CD14-positive monocyte (primary cell): Measurements from ENCODE around the gene C17orf50. TPM values are rescaled to one million over a fixed set of nuclear protein-coding genes. Genes with fewer than 3 reads are reported as not detected.
A peak's percentile ranks its signal among the peaks of the same experiment; 100 is the strongest.

Experiments
- DNase-seq, 3 donors: peaks; one replicate each; pipeline ENCODE4 v3.0.0-alpha.2; 2011 to 2022
- H2AFZ ChIP-seq: 2 replicates; pipeline ENCODE4 v1.6.0; 2012; ENCODE audit warnings: mild to moderate bottlenecking, low read depth, low read length, inconsistent platforms; ENCODE audit not compliant: insufficient read depth, poor library complexity, severe bottlenecking
- H3K27ac ChIP-seq, 2 donors: 1 replicate in 1 of 2; 2 replicates in 1 of 2; pipeline ENCODE4 v1.5.1; 2012 to 2013; ENCODE audit warnings: low read length in 2 of 2, control low read depth in 1 of 2, inconsistent platforms in 1 of 2, low read depth in 1 of 2, mild to moderate bottlenecking in 1 of 2
- H3K27me3 ChIP-seq, 2 donors: one replicate each; pipeline versions ENCODE4 v1.6.0 to v1.6.1; 2011 to 2013; ENCODE audit warnings: low read length in 2 of 2; ENCODE audit not compliant: control insufficient read depth in 2 of 2, insufficient read depth in 2 of 2
- H3K36me3 ChIP-seq, 2 donors: replicated peaks in 1 of 2; 1 replicate in 1 of 2; 2 replicates in 1 of 2; pipeline versions ENCODE4 v1.5.1 to v1.6.1; 2012 to 2013; ENCODE audit warnings: low read length in 2 of 2, control low read depth in 1 of 2, inconsistent platforms in 1 of 2, mild to moderate bottlenecking in 1 of 2; ENCODE audit not compliant: insufficient read depth in 2 of 2, control insufficient read depth in 1 of 2
- H3K4me1 ChIP-seq, 2 donors: 1 replicate in 1 of 2; 2 replicates in 1 of 2; pipeline versions ENCODE4 v1.5.1 to v1.6.1; 2012 to 2013; ENCODE audit warnings: low read length in 2 of 2, control low read depth in 1 of 2, inconsistent platforms in 1 of 2, mild to moderate bottlenecking in 1 of 2, moderate library complexity in 1 of 2; ENCODE audit not compliant: insufficient read depth in 2 of 2, control insufficient read depth in 1 of 2
- H3K4me2 ChIP-seq: replicated peaks from 2 replicates; pipeline ENCODE3; 2012; ENCODE audit warnings: low read length, moderate library complexity, mild to moderate bottlenecking; ENCODE audit not compliant: poor library complexity, severe bottlenecking; ENCODE audit errors: extremely low read depth
- H3K4me3 ChIP-seq, 3 experiments: fragments of 200-600 bp in 1 of 3; sonication (generic) in 1 of 3; replicated peaks in 1 of 3; 1 replicate in 2 of 3; 2 replicates in 1 of 3; pipeline ENCODE4 v1.5.1; 2011 to 2013; ENCODE audit warnings: low read length in 3 of 3, mild to moderate bottlenecking in 3 of 3, control low read depth in 2 of 3, low read depth in 2 of 3, inconsistent platforms in 1 of 3, moderate library complexity in 1 of 3
- H3K79me2 ChIP-seq: 2 replicates; pipeline ENCODE4 v1.6.0; 2012; ENCODE audit warnings: mild to moderate bottlenecking, control low read depth, inconsistent platforms, low read length, moderate library complexity; ENCODE audit not compliant: insufficient read depth
- H3K9ac ChIP-seq: 2 replicates; pipeline ENCODE4 v1.6.0; 2017; ENCODE audit warnings: low read length, mild to moderate bottlenecking; ENCODE audit not compliant: insufficient read depth, poor library complexity, severe bottlenecking
- H3K9me3 ChIP-seq, 2 donors: replicated peaks in 1 of 2; 1 replicate in 1 of 2; 2 replicates in 1 of 2; pipeline versions ENCODE4 v1.5.1 to v1.6.1; 2012 to 2013; ENCODE audit warnings: low read length in 2 of 2, control low read depth in 1 of 2; ENCODE audit not compliant: control insufficient read depth in 1 of 2, insufficient read depth in 1 of 2
- H4K20me1 ChIP-seq: 2 replicates; pipeline ENCODE4 v1.6.0; 2012; ENCODE audit warnings: mild to moderate bottlenecking, low read length, control low read depth, moderate library complexity; ENCODE audit not compliant: insufficient read depth
- H3K27ac Mint-ChIP-seq, 7 donors: one replicate each; pipeline ENCODE4 v1.8.0; 2020; ENCODE audit warnings: mild to moderate bottlenecking in 7 of 7, mixed read lengths in 7 of 7, moderate library complexity in 6 of 7, inconsistent platforms in 2 of 7
- H3K27me3 Mint-ChIP-seq, 3 donors: one replicate each; pipeline ENCODE4 v1.8.0; 2021 to 2022; ENCODE audit warnings: low read depth in 3 of 3, mild to moderate bottlenecking in 3 of 3, mixed read lengths in 3 of 3, moderate library complexity in 3 of 3, inconsistent platforms in 1 of 3
- H3K36me3 Mint-ChIP-seq, 2 donors: one replicate each; pipeline ENCODE4 v1.8.0; 2020; ENCODE audit warnings: mixed read lengths in 2 of 2, inconsistent platforms in 1 of 2, mild to moderate bottlenecking in 1 of 2
- H3K4me1 Mint-ChIP-seq: one replicate; pipeline ENCODE4 v1.8.0; 2020; ENCODE audit warnings: mild to moderate bottlenecking, mixed read lengths
- H3K4me3 Mint-ChIP-seq, 2 donors: one replicate each; pipeline ENCODE4 v1.8.0; 2020; ENCODE audit warnings: mild to moderate bottlenecking in 2 of 2, mixed read lengths in 2 of 2, moderate library complexity in 1 of 2
- H3K9me3 Mint-ChIP-seq, 7 donors: one replicate each; pipeline ENCODE4 v1.8.0; 2020 to 2022; ENCODE audit warnings: mixed read lengths in 7 of 7, mild to moderate bottlenecking in 6 of 7, moderate library complexity in 6 of 7, inconsistent platforms in 2 of 7
- WGBS: methylation state at CpG from one replicate; pipeline ENCODE4 v1.1.5; 2013; ENCODE audit warnings: missing lambda C conversion rate; ENCODE audit not compliant: insufficient coverage; 5-methylcytosine and 5-hydroxymethylcytosine counted together
- intact Hi-C, 2 donors: fragments of 100-400 bp; cut with micrococcal nuclease; formaldehyde crosslinking; loops; one replicate each; pipeline versions ENCODE4 v1.15.0 to v1.15.1; 2023
- polyA plus RNA-seq, 3 donors: library from polyadenylated mRNA; depleted of rRNA in 1 of 3; unstranded in 2 of 3; stranded (reverse) in 1 of 3; fragments of 300-500 nt in 2 of 3; fragments of >200 nt in 1 of 3; fragmentation: Illumina TruSeq in 2 of 3; gene quantifications; 1 replicate in 2 of 3; 2 replicates in 1 of 3; pipeline ENCODE4 v1.2.3, GENCODE V29; 2012 to 2021
- TF ChIP-seq, protein P1 (sequence below): fragments of 200-600 bp; IDR thresholded peaks from one replicate; pipeline ENCODE4 v1.8.0; 2022; ENCODE audit warnings: antibody characterized with exemption, mild to moderate bottlenecking

The C17orf50 gene
- polyA plus RNA-seq, 3 donors = 0.23 TPM; not detected in 2

DNA sequence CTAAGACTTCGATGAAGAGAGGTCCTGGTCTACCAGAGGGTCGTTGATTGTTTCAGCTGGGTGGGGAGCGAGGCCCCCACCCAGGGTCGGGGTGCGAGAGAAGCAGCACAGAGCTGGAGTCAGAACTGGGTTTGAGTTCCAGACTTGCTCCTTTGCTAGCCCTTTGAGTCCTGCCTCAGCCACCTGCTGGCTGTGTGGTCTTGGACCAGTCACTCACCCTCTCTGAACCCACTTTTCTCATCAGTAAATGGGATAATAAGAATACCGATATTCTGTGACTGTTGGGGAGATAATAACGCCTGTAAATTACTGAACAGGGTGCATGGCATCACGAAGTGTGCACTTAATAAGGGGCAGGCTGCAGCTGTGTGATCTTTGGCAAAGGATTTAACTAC, 35.2 kb downstream of the C17orf50 start:
- H3K27me3 ChIP-seq = peaks cover 47 to 57% of the 10 kb centered on the region in 2 donors
- H3K4me3 Mint-ChIP-seq = peak overlapping the region; percentile 75 to 82
- H3K9ac ChIP-seq = no peak overlapping the region
- H3K4me2 ChIP-seq = peak overlapping the region; percentile 78
- peaks cover 10 to 15% of the 10 kb centered on the region in 2 donors for H3K4me1 ChIP-seq
- H3K79me2 ChIP-seq = no peaks in the 10 kb centered on the region
- H4K20me1 ChIP-seq = no peaks in the 10 kb centered on the region
- no peak for DNase-seq
- TF ChIP-seq, protein P1, sequence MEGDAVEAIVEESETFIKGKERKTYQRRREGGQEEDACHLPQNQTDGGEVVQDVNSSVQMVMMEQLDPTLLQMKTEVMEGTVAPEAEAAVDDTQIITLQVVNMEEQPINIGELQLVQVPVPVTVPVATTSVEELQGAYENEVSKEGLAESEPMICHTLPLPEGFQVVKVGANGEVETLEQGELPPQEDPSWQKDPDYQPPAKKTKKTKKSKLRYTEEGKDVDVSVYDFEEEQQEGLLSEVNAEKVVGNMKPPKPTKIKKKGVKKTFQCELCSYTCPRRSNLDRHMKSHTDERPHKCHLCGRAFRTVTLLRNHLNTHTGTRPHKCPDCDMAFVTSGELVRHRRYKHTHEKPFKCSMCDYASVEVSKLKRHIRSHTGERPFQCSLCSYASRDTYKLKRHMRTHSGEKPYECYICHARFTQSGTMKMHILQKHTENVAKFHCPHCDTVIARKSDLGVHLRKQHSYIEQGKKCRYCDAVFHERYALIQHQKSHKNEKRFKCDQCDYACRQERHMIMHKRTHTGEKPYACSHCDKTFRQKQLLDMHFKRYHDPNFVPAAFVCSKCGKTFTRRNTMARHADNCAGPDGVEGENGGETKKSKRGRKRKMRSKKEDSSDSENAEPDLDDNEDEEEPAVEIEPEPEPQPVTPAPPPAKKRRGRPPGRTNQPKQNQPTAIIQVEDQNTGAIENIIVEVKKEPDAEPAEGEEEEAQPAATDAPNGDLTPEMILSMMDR = no peak
- WGBS = 36% methylated on average over 6 of the region's 8 CpGs
- H3K36me3 Mint-ChIP-seq = peaks cover 0 to 2% of the 10 kb centered on the region in 2 donors
- no peak overlapping the region for H3K27ac ChIP-seq
- peaks cover 54 to 70% (median 62%) of the 10 kb centered on the region in 3 donors for H3K27me3 Mint-ChIP-seq
- peaks cover 0 to 6% of the 10 kb centered on the region in 2 donors for H3K9me3 ChIP-seq
- H3K4me3 ChIP-seq = peak overlapping the region in 2 of 3 experiments; percentile 20 to 69
- peaks cover 0 to 6% (median 0%) of the 10 kb centered on the region in 7 donors for H3K9me3 Mint-ChIP-seq
- peaks cover 13% of the 10 kb centered on the region for H3K4me1 Mint-ChIP-seq
- H3K36me3 ChIP-seq = no peaks in the 10 kb centered on the region
- H3K27ac Mint-ChIP-seq = no peak overlapping the region
- H2AFZ ChIP-seq = peak overlapping the region; percentile 67
- intact Hi-C loops = no loop called here

DNA sequence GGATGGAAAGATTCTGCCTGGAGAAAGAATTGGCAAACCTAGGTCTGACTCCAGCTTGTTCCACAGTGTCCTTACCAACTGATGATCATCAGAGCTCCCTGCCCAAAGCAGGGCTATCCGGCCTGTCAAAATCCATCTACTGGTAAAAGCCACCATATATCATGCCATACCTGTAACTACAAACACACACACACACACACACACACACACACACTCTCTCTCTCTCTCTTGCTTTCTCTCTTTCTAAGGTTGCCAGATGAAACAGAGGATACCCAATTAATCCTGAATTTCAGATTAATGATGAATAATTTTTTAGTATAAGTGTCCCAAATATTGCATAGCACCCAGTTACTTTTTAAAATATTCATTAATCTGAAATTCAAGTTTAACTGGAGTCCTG, 36.3 kb downstream of the C17orf50 start:
- peaks cover 54 to 64% (median 60%) of the 10 kb centered on the region in 3 donors for H3K27me3 Mint-ChIP-seq
- intact Hi-C loops = no loop called here

More for the DNA sequence above, 36.3 kb downstream of the C17orf50 start:
- H3K4me3 Mint-ChIP-seq = peak overlapping the region in 1 of 2 donors; percentile 48
- peaks cover 47 to 54% of the 10 kb centered on the region in 2 donors for H3K27me3 ChIP-seq
- H3K27ac Mint-ChIP-seq = no peak overlapping the region
- H3K4me2 ChIP-seq = no peak overlapping the region
- 88% methylated on average over 1 of the region's 1 CpG for WGBS
- H3K4me3 ChIP-seq = no peak overlapping the region
- no peak overlapping the region for H2AFZ ChIP-seq
- no peaks in the 10 kb centered on the region for H3K79me2 ChIP-seq
- no peak overlapping the region for H3K27ac ChIP-seq
- H3K9me3 ChIP-seq = peaks cover 0 to 6% of the 10 kb centered on the region in 2 donors
- peaks cover 23% of the 10 kb centered on the region for H3K4me1 Mint-ChIP-seq
- H3K9me3 Mint-ChIP-seq = peaks cover 0 to 6% (median 0%) of the 10 kb centered on the region in 7 donors
- H3K4me1 ChIP-seq = peaks cover 16 to 23% of the 10 kb centered on the region in 2 donors
- H3K9ac ChIP-seq = no peak overlapping the region
- H3K36me3 Mint-ChIP-seq = peaks cover 0 to 2% of the 10 kb centered on the region in 2 donors
- no peaks in the 10 kb centered on the region for H3K36me3 ChIP-seq
- TF ChIP-seq, protein P1 = no peak
- H4K20me1 ChIP-seq = no peaks in the 10 kb centered on the region
- DNase-seq = no peak
